BLaER1 (cell line): ENCODE results near the gene PLAAT2.
A peak's percentile ranks its signal among the peaks of the same experiment; 100 is the strongest.
"Not testable (repeated sequence)": the region's sequence is repeated elsewhere in the genome, so short reads cannot be mapped to it uniquely, and the experiment has no call there.

Experiments
- H3K27ac ChIP-seq: shearing (Covaris generic); formaldehyde crosslinking; 2 replicates; pipeline ENCODE4 v1.8.1; 2022
- H3K27me3 ChIP-seq: shearing (Covaris generic); formaldehyde crosslinking; 2 replicates; pipeline ENCODE4 v1.8.1; 2022
- H3K36me3 ChIP-seq: shearing (Covaris generic); formaldehyde crosslinking; 2 replicates; pipeline ENCODE4 v1.8.1; 2022
- H3K4me1 ChIP-seq: shearing (Covaris generic); formaldehyde crosslinking; 2 replicates; pipeline ENCODE4 v1.8.1; 2022
- H3K4me2 ChIP-seq: shearing (Covaris generic); formaldehyde crosslinking; 2 replicates; pipeline ENCODE4 v1.8.1; 2022
- H3K4me3 ChIP-seq: shearing (Covaris generic); formaldehyde crosslinking; 2 replicates; pipeline ENCODE4 v1.8.1; 2022
- H3K9ac ChIP-seq: shearing (Covaris generic); formaldehyde crosslinking; 2 replicates; pipeline ENCODE4 v1.8.1; 2022
- H3K9me3 ChIP-seq: shearing (Covaris generic); formaldehyde crosslinking; 2 replicates; pipeline ENCODE4 v1.8.1; 2022
- H4K20me1 ChIP-seq: shearing (Covaris generic); formaldehyde crosslinking; 2 replicates; pipeline ENCODE4 v1.8.1; 2022
- Cebpa-rat ChIP-seq: shearing (Covaris generic); IDR thresholded peaks from 2 replicates; pipeline ENCODE4 v1.8.1; 2022

The PLAAT2 gene

GRCh38 chr11:63548178-63548577 lies 15.0 kb downstream of the PLAAT2 start:
- H3K4me1 ChIP-seq, result peaks cover 30% of the 10 kb centered on the region

GRCh38 chr11:63547061-63547460 lies 16.1 kb downstream of the PLAAT2 start:
- Histone ChIP-seq H3K27ac (no peak overlapping the region), H3K4me2 (no peak overlapping the region), H3K27me3 (no peaks in the 10 kb centered on the region), H3K9ac (no peak overlapping the region), H4K20me1 (no peaks in the 10 kb centered on the region), H3K4me3 (no peak overlapping the region), H3K36me3 (peaks cover 9% of the 10 kb centered on the region; the same call in 1 of the 2 replicates), H3K4me1 (peaks cover 25% of the 10 kb centered on the region), H3K9me3 (no peaks in the 10 kb centered on the region)
- TF ChIP-seq Cebpa-rat, result no peak

More at GRCh38 chr11:63548178-63548577, 15.0 kb downstream of the PLAAT2 start:
- H3K27ac ChIP-seq, result no peak overlapping the region
- no peaks in the 10 kb centered on the region for H4K20me1 ChIP-seq
- no peak overlapping the region for H3K4me3 ChIP-seq
- no peaks in the 10 kb centered on the region for H3K9me3 ChIP-seq
- H3K36me3 ChIP-seq, result peaks cover 9% of the 10 kb centered on the region; the same call in 1 of the 2 replicates
- no peaks in the 10 kb centered on the region for H3K27me3 ChIP-seq
- no peak overlapping the region for H3K9ac ChIP-seq
- no peak overlapping the region for H3K4me2 ChIP-seq
- no peak for TF ChIP-seq Cebpa-rat

- peak overlapping the region; percentile 40 for H3K4me2 ChIP-seq
- peaks cover 9% of the 10 kb centered on the region; the same call in 1 of the 2 replicates for H3K36me3 ChIP-seq
- no peak overlapping the region for H3K9ac ChIP-seq
- peaks cover 25% of the 10 kb centered on the region for H3K4me1 ChIP-seq
- H3K27ac ChIP-seq, result no peak overlapping the region
- TF ChIP-seq Cebpa-rat, result no peak
- H4K20me1 ChIP-seq, result no peaks in the 10 kb centered on the region
- no peaks in the 10 kb centered on the region for H3K9me3 ChIP-seq
- H3K27me3 ChIP-seq, result no peaks in the 10 kb centered on the region
- H3K4me3 ChIP-seq, result no peak overlapping the region
These were observed 19.5 kb downstream of the PLAAT2 start for GRCh38 chr11:63543711-63544110.

- H3K4me1 ChIP-seq, result peaks cover 36% of the 10 kb centered on the region
- not testable (repeated sequence) for H4K20me1 ChIP-seq, H3K4me2 ChIP-seq, H3K36me3 ChIP-seq, H3K27me3 ChIP-seq, H3K27ac ChIP-seq, H3K9ac ChIP-seq, H3K9me3 ChIP-seq, H3K4me3 ChIP-seq
These were observed 20.7 kb downstream of the PLAAT2 start for GRCh38 chr11:63542506-63542905.

GRCh38 chr11:63537293-63538101 lies 25.7 kb downstream of the PLAAT2 start:
- Histone ChIP-seq H3K9me3 (no peaks in the 10 kb centered on the region), H3K27ac (peak overlapping the region; percentile 80), H3K4me2 (peak overlapping the region; percentile 98), H3K9ac (peak overlapping the region; percentile 77), H3K36me3 (no peaks in the 10 kb centered on the region), H3K27me3 (no peaks in the 10 kb centered on the region), H3K4me1 (peaks cover 50% of the 10 kb centered on the region), H3K4me3 (peak overlapping the region; percentile 64), H4K20me1 (no peaks in the 10 kb centered on the region)
- no peak for TF ChIP-seq Cebpa-rat

DNA sequence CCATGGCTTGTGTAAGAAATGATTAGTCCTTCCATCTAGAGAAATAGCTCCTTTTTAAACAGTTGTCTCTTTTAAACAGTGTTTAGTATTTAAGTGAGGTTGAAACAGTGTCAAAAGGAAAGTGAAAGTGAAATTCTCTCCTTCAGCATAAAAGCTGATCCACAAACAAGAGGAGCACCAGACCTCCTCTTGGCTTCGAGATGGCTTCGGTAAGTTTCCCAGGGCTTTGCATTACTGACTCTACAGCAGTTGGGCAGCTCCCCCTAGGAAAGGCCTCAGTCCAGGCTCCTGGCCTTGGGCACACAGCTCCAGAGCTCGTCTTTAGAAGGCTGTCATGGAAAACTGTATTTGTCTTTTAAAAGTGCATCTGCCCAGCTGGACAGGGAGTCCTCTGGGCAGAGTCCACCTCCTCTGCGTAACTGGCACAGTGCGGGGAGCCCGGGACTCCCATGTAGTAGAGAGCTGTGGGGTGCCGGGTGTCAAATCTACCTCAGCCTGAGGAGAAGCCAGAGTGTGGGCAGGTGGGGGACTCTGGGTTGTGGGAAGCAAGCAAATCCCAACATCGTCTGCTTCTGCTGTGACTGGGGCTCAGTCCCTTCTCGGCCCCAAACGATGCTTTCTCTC lies 26.4 kb downstream of the PLAAT2 start, which contains the start of gene PLAAT4:
TSS of gene PLAAT4 (plus strand) at position 140 of the 624 bp plus-strand sequence. CDS start at position 201, 61 bp downstream.
- Histone ChIP-seq H3K36me3 (no peaks in the 10 kb centered on the region), H3K4me2 (peak within 1 kb of the TSS; percentile 98), H3K4me3 (peak within 1 kb of the TSS; percentile 64), H3K9me3 (no peaks in the 10 kb centered on the region), H3K27me3 (no peaks in the 10 kb centered on the region), H3K4me1 (peaks cover 57% of the 10 kb centered on the region), H3K27ac (peak within 1 kb of the TSS; percentile 80), H3K9ac (peak within 1 kb of the TSS; percentile 77), H4K20me1 (no peaks in the 10 kb centered on the region)
- TF ChIP-seq Cebpa-rat, result no peak

- Histone ChIP-seq H3K27ac (no peak overlapping the region), H3K4me3 (no peak overlapping the region), H3K4me2 (peak overlapping the region; percentile 98), H3K9ac (no peak overlapping the region), H3K4me1 (peaks cover 66% of the 10 kb centered on the region), H4K20me1 (no peaks in the 10 kb centered on the region), H3K36me3 (no peaks in the 10 kb centered on the region), H3K27me3 (no peaks in the 10 kb centered on the region), H3K9me3 (no peaks in the 10 kb centered on the region)
- no peak for TF ChIP-seq Cebpa-rat
These were observed 27.4 kb downstream of the PLAAT2 start for GRCh38 chr11:63535734-63536133.

DNA sequence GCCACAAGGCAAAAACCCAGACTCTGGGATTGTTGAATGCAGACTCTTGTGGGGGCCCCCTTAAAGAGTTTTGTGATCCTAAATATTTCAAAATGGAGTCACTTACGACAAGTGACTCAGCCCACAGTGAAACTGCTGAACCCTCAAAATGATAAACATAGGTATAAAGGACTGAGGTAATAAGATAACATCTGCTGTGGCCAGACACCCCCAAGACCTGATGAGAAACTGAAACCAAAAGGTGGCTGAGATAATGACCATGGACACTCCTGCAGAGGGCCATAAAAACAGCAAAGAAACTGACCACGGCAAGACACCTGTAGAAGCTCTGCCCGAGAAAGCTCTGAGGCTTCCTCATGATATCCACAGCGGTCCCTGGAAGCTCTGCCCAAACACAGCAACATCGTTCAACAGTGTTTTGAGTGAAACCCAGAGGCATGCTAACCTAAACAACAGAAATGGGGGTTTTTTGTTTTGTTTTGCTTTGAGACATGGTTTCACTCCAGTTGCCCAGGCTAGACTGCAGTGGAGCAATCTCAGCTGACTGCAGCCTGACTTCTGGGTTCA lies 28.2 kb downstream of the PLAAT2 start:
- no peak for TF ChIP-seq Cebpa-rat
- Histone ChIP-seq H3K4me2 (no peak overlapping the region), H4K20me1 (no peaks in the 10 kb centered on the region), H3K27ac (no peak overlapping the region), H3K4me3 (no peak overlapping the region), H3K9ac (no peak overlapping the region), H3K36me3 (no peaks in the 10 kb centered on the region), H3K27me3 (no peaks in the 10 kb centered on the region), H3K4me1 (peaks cover 69% of the 10 kb centered on the region), H3K9me3 (no peaks in the 10 kb centered on the region)

DNA sequence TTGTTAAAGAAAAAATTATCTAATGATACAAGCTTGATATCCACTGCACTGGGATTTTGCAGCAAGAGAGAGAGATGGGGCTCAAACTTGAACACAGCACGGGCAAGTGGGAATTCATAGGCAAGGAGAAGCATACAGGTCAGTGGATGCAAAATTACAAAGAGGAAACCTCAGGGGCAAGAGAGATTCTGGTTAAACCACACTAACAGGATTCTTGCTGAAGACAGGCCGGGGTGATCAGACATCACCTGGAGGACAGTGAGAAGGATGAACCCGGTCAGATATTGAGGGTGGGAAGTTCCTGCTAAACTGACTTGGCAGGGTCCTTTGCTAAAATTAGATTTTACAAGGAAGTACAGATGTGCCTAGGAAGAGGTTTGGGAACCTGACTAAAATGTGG lies 29.1 kb downstream of the PLAAT2 start:
- peak overlapping the region; percentile 3; the same call in 1 of the 2 replicates for H3K4me2 ChIP-seq
- no peaks in the 10 kb centered on the region for H3K36me3 ChIP-seq
- no peaks in the 10 kb centered on the region for H4K20me1 ChIP-seq
- H3K27me3 ChIP-seq, result no peaks in the 10 kb centered on the region
- H3K9ac ChIP-seq, result no peak overlapping the region
- no peak overlapping the region for H3K4me3 ChIP-seq
- H3K4me1 ChIP-seq, result peaks cover 77% of the 10 kb centered on the region
- TF ChIP-seq Cebpa-rat, result no peak
- H3K27ac ChIP-seq, result no peak overlapping the region
- H3K9me3 ChIP-seq, result no peaks in the 10 kb centered on the region
